ENCODE data around the gene PRLR. TPM values are rescaled to one million over a fixed set of nuclear protein-coding genes. Genes with fewer than 3 reads are reported as not detected.

The PRLR gene
- total RNA-seq, 2 experiments from 2014 or later: 0.03 TPM; not detected in 1

DNA sequence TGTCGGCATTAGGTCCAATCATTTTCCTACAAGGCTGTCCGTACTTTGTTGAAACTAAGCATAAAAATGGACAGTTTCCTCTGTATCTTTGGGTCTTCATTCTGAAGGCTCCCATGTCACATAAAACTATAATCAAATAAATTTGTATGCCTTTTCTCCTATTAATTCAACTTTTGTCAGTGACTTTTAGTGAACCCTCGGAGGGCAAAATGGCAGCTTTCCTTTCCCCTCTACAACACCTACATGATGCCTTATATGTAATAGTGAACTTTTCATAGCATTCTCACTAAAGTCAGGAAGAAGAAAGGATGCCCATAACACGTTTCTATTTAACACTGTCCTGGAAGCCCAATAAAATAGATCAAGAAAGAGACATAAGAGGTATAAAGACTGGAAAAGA is 177.4 kb downstream of the PRLR start:
- Histone ChIP-seq H3K4me3 (ENCODE audit: low read length) (no peak overlapping the region), H3K4me1 (ENCODE audit: insufficient read depth, low read length) (no peaks in the 10 kb centered on the region), H3K27me3 (ENCODE audit: control insufficient read depth in 1 of 2, insufficient read depth in 2 of 2, low read length in 2 of 2) (no peaks in the 10 kb centered on the region), H3K27ac (ENCODE audit: low read depth in 1 of 2, low read length in 2 of 2) (no peak overlapping the region), H3K9me3 (ENCODE audit: control insufficient read depth in 1 of 2, insufficient read depth in 1 of 2, low read length in 2 of 2) (no peaks in the 10 kb centered on the region), H3K36me3 (ENCODE audit: insufficient read depth, low read length) (no peaks in the 10 kb centered on the region)
- ChIA-PET POLR2A (no interaction called here), CTCF (no interaction called here)
- H3K27me3 Mint-ChIP-seq: peaks cover 46% of the 10 kb centered on the region
- DNase-seq (no peak), ATAC-seq (ENCODE audit: poor library complexity) (no peak)
- H3K4me3 Mint-ChIP-seq: no peak overlapping the region
- no peak overlapping the region for H3K27ac Mint-ChIP-seq
- no peaks in the 10 kb centered on the region for H3K36me3 Mint-ChIP-seq (ENCODE audit: low read depth)
- no peaks in the 10 kb centered on the region for H3K9me3 Mint-ChIP-seq
- intact Hi-C loops (cut with DNase I, micrococcal nuclease): no loop called here
- no peaks in the 10 kb centered on the region for H3K4me1 Mint-ChIP-seq (ENCODE audit: low read depth)
- TF ChIP-seq, protein P1, sequence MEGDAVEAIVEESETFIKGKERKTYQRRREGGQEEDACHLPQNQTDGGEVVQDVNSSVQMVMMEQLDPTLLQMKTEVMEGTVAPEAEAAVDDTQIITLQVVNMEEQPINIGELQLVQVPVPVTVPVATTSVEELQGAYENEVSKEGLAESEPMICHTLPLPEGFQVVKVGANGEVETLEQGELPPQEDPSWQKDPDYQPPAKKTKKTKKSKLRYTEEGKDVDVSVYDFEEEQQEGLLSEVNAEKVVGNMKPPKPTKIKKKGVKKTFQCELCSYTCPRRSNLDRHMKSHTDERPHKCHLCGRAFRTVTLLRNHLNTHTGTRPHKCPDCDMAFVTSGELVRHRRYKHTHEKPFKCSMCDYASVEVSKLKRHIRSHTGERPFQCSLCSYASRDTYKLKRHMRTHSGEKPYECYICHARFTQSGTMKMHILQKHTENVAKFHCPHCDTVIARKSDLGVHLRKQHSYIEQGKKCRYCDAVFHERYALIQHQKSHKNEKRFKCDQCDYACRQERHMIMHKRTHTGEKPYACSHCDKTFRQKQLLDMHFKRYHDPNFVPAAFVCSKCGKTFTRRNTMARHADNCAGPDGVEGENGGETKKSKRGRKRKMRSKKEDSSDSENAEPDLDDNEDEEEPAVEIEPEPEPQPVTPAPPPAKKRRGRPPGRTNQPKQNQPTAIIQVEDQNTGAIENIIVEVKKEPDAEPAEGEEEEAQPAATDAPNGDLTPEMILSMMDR (IDR thresholded peaks at IDR 0.05): no peak

DNA sequence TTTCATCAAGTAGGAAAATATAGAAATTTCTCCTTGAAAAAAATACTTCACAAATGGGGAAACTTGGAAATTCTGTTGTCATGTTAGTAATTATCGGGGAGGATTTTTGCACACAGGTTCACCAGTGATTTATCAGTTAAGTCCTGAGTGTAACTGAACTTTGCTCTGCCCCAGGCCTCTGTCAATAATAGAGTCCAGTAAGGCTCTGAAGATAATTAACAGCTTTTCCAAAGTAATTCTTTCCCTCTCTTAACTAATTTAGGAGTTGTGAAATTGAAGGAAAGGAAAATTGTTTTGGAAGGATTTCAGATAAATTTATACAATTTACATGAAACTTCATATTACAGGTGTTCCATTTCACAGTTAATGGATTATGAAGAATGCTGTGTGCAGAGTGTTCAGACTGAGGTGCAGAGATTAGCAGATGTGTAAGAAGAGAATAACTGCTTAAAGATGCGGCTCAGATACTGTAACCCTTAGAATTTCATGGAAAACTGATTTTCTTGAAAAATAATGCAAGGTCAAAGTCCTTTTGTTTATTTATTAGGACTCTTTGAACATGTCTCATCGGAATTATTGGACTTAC is 179.7 kb downstream of the PRLR start:
- no peak overlapping the region for H3K27ac Mint-ChIP-seq
- DNase-seq (no peak), ATAC-seq (ENCODE audit: poor library complexity) (no peak)
- ChIA-PET CTCF (no interaction called here), POLR2A (no interaction called here)
- intact Hi-C loops (cut with DNase I, micrococcal nuclease): no loop called here
- H3K9me3 Mint-ChIP-seq: no peaks in the 10 kb centered on the region
- Histone ChIP-seq H3K9me3 (ENCODE audit: control insufficient read depth in 1 of 2, insufficient read depth in 1 of 2, low read length in 2 of 2) (no peaks in the 10 kb centered on the region), H3K27me3 (ENCODE audit: control insufficient read depth in 1 of 2, insufficient read depth in 2 of 2, low read length in 2 of 2) (no peaks in the 10 kb centered on the region), H3K4me3 (ENCODE audit: low read length) (no peak overlapping the region), H3K36me3 (ENCODE audit: insufficient read depth, low read length) (no peaks in the 10 kb centered on the region), H3K27ac (ENCODE audit: low read depth in 1 of 2, low read length in 2 of 2) (no peak overlapping the region), H3K4me1 (ENCODE audit: insufficient read depth, low read length) (no peaks in the 10 kb centered on the region)
- H3K4me1 Mint-ChIP-seq (ENCODE audit: low read depth): no peaks in the 10 kb centered on the region
- TF ChIP-seq, protein P1 (IDR thresholded peaks at IDR 0.05): no peak
- H3K27me3 Mint-ChIP-seq: peaks cover 56% of the 10 kb centered on the region
- H3K36me3 Mint-ChIP-seq (ENCODE audit: low read depth): no peaks in the 10 kb centered on the region
- no peak overlapping the region for H3K4me3 Mint-ChIP-seq

- H3K27me3 ChIP-seq (ENCODE audit: control insufficient read depth in 1 of 2, insufficient read depth in 2 of 2, low read length in 2 of 2): no peaks in the 10 kb centered on the region
- no peak overlapping the region for H3K27ac ChIP-seq (ENCODE audit: low read depth in 1 of 2, low read length in 2 of 2)
- ChIA-PET CTCF (no interaction called here), POLR2A (no interaction called here)
- H3K4me3 ChIP-seq (ENCODE audit: low read length): no peak overlapping the region
- ATAC-seq (ENCODE audit: poor library complexity): no peak
- no peaks in the 10 kb centered on the region for H3K9me3 ChIP-seq (ENCODE audit: control insufficient read depth in 1 of 2, insufficient read depth in 1 of 2, low read length in 2 of 2)
- intact Hi-C loops (cut with DNase I, micrococcal nuclease): no loop called here
- Mint-ChIP-seq H3K36me3 (ENCODE audit: low read depth) (no peaks in the 10 kb centered on the region), H3K27ac (no peak overlapping the region), H3K4me1 (ENCODE audit: low read depth) (no peaks in the 10 kb centered on the region), H3K27me3 (peaks cover 52% of the 10 kb centered on the region), H3K9me3 (no peaks in the 10 kb centered on the region), H3K4me3 (no peak overlapping the region)
- H3K36me3 ChIP-seq (ENCODE audit: insufficient read depth, low read length): no peaks in the 10 kb centered on the region
- TF ChIP-seq, protein P1 (IDR thresholded peaks at IDR 0.05): no peak
- H3K4me1 ChIP-seq (ENCODE audit: insufficient read depth, low read length): no peaks in the 10 kb centered on the region
- no peak for DNase-seq
These were observed 181.4 kb downstream of the PRLR start for GRCh38 chr5:35048910-35049309.
